Activated T-helper 1 cell treated with anti-CD3 and anti-CD28 coated beads, Interleukin-2, amount 50 U/mL, for 16 hours (primary cell): ENCODE data around the gene FBLN5.
"Not testable (repeated sequence)": the region's sequence is repeated elsewhere in the genome, so short reads cannot be mapped to it uniquely, and the experiment has no call there.

Experiments
- DNase-seq, 2 donors: peaks; one replicate each; pipeline ENCODE4 v3.0.0-alpha.2; 2020; ENCODE audit warnings: low read depth in 1 of 2, low spot score in 1 of 2

The FBLN5 gene

DNA sequence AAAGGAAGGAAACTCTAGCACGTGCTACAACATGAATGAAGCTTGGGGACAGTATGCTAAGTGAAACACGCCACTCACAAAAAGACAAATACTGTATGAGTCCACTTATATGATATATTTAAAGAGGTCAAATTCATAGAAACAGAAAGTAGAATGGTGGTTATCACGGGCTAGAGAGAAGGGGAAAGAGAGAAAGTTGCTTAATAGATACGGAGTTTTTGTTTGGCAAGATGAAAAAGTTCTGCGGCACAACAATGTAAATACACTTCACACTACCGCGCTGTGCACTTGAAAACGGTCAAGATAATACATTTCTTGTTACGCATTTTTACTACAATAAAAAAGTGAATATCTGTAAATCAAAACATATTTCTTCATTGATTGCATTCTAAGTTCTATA, 37.3 kb downstream of the FBLN5 start:
- DNase-seq: no peak

DNA sequence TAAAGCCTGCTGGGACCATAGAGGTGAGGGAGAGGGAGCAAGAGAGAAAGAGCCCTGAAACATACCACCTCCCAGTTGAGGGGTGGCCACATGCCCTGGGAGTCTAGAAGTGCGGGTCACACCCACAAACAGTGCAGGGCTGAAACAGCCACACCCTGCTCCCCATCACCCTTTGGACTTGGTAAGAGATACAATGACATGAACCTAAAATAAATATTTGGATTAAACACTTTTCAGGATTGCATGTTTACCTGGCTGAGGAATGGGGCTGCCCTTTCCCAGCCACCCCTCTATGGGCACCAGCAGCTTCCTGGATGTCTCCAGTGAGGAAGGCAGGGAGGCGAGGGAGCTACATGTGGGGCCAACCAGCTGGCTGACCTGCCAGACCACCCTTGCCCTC, 41.1 kb downstream of the FBLN5 start:
- DNase-seq: no peak

DNA sequence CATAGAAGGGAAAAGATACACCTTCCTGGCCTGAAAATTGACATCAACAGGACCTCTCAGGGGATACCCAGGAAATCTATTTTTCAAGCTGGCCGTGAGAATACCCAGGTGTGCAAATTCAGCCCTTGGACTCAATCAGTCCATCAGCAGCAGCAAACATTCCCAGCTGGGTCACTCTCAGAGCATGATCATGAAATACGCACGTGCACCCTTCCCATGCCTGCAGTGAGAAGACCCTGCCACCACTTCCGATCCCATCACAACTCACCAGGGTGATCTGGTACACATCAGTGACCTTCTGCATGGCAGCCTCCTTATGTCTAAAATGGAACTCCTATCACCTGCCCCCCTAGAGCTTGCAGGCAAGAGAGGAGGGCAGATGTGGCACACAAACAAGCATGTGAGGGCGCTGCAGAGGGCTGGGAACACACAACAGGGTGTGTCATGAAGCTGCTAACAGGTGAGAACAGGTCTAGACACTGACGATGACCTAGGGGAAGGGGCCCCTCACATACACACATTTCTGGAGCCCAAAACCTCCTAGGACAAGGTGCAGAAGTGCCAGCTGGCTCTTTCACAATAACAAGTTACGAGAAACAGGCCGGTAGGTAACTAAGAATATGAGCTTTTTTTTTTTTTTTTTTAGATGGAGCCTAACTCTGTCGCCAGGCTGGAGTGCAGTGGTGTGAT, 42.4 kb downstream of the FBLN5 start:
- no peak for DNase-seq

DNA sequence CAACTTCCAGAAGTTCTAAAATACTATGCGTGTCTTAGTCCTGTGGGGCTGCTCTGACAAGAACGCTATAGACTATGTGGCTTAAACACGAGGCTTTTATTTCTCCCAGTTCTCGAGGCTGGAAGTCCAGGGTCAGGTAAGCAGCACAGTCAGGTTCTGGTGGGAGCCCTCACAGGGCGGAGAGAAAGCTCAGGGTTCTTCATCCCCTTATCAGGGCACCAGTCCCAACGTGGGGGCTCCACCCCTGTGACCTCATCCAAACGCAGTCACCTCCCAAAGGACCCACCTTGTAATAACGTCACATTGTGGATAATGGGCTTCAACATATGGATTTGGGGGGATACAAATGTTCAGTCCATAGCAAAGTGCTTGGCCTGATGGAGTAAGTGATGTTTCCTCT, 43.0 kb downstream of the FBLN5 start:
- DNase-seq: no peak

DNA sequence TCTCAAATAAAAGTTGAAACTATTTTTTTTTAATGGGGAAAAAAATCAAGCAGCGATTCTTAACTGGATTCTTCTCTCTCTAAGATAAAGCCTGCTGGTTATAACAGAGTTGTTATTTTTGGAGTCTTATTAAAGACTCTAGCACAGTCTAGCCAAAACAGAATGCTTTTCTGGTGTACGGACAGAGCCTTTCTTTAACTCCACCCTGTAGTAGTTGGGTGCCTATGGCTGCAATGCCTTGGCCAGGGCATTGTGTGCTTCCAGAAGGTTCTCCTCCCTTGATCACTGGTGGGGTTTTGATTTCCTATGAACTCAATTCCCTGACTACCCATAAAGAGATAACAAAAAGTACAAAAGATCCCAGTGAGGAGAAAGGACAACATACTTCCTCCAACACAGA, 44.4 kb downstream of the FBLN5 start:
- no peak for DNase-seq

DNA sequence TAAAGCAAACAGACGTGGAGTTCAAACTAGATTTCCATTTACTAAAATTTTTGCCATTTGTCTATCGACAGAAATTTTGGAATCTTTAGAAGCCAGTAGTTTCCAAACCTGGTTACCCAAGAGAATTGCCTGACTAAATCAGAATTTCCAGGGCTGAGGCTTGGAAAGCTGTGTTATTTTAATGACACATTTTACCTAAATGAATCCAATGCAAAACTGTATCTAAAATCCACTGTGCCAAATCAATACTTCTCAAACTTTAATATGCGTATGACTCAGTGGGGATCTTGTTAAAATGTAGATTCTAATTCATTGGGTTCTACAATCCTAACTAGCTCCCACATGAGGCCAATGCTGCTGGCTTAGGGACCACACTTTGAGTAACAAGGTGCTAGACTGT, 45.2 kb downstream of the FBLN5 start:
- no peak for DNase-seq

DNA sequence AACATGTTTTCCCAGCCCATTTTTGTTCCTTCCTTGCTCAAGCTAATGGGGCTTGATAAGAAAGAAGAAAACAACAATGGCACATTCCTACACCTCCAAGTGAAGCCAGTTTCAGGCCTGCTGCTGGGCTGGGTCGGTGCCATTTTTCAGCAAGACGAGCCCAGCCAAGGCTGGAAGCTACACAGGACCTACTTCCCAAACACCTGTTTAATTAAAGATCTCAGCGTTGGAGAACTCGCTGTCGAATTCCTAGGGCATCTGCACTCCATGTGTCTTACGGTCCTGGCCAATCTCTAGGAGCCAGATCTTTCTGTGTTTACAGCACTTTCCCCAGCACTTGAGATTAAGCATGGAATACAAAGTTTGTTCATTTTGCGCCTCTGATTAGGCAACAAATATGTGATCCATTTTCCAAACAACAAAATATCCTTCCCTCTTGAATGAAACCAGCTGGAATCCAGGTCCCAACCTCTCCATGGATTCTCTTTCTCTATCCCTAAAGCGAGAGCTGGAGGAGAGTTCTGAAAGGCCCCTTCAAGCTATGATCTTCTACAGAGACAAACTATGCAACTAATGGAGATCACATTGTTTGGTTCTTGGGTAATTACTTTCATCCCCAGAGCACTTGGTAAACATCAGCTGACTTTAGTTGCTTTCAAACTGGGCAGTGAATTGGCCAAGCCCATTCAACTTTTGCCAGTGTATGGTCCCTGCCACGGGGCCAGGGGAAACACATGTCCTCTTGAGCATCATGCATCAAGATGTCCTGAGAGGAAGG, 45.9 kb downstream of the FBLN5 start:
- DNase-seq: no peak

DNA sequence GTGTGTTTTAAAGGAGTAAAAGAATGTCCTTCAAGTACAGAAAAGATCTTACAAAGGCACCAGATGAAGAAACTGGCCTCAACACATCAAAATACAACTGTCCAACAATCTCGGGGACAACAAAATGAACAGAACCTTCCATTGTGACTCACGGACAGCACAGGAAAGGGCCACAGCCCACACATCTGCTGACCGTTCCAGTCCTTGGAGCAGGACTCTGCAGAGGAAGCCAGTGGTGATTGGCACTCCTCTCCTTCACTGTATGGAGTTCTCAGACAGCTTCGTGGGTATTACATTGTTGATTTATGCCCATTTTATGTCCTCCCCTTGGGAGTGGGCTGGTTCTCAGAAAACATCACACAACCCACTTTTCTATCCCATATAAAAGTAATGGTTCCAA, 47.7 kb downstream of the FBLN5 start:
- no peak for DNase-seq

DNA sequence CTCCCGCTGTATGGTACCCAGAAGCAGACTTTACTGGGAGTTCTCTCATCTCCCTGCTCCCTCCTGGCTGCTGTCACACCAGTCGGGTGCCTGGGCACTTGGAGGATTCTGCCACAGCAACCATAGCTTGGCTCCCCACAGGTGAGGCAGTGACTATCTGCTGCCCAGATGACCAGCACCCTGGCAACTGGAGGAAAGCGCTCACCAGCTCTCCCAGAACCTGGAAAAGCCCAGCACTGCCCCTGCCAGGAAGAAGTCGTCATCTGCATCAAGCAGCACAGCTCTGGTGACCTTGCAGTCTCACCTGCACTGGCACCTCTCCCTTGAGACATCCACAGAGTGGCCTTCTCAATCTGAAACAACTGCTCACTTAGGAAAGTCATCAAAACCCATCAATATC, 48.3 kb downstream of the FBLN5 start:
- no peak for DNase-seq

DNA sequence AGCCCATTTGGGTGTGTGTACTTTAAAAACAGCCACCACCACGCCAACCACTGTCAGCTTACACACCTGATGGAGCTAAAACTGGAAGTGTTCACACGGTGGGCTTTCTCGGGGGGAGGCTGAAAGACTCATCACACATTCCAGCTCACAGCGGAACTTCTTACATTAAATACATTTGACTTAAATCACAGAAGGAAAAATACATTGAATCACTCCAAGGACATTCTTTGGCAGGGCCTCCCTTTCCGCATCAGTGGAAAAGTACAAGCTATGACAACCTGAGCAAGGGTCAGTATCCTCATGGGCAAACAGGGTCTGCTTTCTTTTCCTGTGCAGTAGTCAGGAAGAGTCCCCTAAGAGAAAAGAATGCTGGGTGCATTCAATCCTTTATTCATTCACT, 49.1 kb downstream of the FBLN5 start:
- no peak for DNase-seq

DNA sequence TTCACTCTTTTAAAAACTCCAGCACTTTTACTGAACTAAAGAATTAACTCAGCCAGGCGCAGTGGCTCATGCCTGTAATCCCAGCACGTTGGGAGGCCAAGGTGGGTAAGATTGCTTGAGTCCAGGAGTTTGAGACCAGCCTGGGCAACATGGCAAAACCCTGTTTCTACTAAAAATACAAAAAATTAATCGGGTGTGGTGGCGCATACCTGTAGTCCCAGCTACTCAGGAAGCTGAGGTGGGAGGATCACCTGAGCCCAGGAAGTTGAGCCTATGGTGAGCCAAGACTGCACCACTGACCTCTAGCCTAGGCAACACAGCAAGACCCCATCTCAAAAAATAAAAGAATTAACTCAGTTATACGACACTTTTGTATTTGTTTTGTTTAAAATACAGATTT, 49.8 kb downstream of the FBLN5 start:
- not testable (repeated sequence) for DNase-seq

DNA sequence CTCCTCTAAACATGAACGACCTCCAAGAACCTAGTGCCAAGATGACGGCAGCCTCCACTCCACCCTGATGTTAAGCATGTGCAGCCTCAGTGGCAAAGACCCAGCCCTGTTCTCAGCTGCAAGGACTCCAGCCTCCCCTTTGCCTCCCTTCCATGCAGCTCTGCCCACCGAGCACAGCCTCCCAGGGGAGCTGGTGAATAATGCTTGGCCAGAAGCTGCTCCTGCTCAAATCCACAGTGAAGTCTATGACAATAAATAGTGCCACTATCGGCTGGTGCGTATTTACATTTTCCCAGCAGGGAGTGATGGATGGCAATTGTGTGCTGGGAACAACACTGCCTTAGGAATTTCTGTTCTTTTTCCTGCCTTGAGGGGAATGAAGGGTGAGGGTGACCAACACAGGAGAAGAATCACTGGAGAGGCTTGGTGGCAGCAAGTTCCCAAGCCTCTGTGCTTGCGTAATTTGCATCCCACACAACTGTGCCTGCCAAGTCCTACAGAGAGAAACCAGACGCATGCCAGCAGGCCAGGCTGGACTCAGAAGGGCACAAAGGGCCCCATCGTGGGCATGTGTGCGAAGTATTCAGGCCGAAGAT, 50.3 kb downstream of the FBLN5 start:
- DNase-seq: no peak

DNA sequence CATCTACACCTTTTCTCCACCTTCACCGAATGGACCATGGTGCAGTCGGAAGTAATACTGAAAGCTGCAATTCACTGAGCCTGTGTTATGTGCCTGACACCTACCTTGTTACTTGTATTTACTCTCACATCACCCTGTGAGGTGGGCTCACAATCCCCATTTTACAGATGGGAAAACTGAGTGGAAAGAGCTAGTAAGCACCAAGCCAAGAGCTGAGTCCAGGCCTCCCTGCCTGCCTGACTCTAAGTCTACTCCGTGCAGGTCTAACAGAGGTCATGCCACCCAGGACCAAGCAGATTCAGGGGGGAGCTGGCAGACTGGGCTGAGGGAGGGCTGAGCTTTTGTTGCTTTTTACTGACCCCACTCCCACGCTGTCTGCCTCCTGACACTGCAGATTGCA, 51.1 kb downstream of the FBLN5 start:
- DNase-seq: no peak

DNA sequence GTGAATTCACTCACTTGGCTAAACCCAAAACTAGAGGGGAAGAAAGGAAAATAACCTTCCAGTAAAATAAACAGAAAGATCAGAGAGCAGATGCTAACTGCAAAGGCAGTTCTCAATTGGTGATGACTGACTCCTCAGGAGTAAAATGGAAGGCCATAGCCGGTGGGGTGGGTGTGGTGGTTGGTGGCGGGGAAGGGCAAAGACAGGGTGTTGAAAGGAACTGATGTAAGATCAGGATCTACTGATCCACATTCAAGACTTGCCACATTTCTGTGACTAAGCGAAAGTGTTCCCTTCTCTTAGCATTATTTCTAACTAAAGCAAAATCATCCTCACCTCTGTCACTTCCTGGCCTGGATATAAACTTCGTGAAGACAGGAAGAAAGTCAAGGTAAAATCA, 53.8 kb downstream of the FBLN5 start:
- DNase-seq: no peak

DNA sequence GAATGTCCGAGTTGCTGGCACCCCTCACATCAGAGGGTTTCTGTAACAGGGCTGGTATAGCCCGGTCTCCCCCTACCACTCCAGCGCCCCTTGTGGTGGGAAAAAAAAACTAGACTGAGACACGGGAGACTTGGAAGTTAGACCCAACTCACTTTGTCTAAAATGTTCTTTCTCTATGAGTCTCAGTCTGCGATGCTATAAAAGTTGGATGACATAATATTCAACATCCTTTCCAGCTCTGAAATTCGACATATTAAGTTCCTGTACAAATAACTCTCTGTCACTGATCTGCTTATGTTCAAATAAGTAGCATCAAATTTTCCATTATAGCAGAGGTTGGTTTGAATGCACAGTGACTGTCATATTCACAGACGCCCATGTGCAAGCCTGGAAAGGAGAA, 54.5 kb downstream of the FBLN5 start:
- DNase-seq: no peak

DNA sequence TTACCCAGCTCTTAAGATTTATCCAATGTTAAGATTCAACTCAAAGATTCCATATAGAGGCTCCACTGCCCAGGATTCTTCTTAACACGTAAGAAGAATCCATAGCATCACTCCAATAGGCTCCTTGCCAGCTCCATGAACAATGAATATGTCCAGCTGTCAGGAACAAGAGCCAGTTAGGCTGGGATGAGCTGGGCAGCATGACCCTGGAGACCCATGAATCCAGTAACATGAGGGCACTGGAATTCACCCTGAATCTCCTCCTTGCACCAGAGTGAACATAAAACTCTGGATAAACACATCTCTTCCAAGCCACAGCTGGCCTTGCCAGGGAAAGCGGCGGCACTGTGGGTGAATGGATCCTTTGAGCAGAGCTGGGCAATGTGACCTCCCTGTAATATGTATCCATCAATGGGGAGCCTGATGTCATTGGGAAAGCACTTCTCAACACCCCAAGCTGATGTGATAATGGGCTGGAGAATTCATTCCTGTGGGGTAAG, 55.7 kb downstream of the FBLN5 start:
- no peak for DNase-seq

DNA sequence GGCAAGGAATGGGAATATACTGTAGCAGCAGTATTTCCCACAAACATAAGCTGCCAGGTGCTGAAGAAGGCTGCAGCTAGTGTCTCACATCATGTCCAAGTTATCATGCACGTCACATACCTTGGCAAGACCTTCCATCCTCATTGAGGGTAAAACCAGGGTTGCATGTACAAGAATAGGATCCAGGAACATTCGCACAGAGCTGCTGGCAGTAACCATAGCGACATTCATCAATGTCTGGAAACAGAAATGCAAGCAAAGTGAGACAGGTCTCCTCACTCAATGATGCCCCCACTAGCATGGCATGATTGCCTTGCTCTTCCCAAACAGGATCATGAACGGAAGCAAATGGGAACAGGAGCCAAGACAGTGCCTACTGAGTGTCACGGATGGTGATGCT, 56.4 kb downstream of the FBLN5 start:
- no peak for DNase-seq

DNA sequence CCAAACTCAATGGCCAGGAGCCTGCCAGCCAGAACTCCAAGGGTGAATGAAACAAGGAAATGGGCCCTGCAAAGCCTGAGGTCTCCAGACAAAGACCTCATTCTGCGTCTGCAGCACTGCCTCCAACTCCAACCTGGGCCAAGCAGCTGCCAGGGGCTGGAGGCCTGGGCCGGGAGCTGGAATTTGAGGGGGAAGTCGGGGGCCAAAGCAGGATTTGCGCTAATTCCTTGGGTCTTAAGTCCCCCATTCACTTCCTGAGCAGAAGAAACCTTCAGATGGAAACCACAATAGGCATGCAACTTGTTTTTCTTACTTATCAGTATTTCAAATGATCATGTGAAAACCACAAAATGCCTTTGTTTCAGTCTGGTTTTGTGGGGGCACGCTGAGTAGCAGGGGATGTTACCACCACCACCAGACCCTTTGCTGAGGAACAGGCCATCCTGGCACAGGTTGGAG, 57.2 kb downstream of the FBLN5 start:
- no peak for DNase-seq

DNA sequence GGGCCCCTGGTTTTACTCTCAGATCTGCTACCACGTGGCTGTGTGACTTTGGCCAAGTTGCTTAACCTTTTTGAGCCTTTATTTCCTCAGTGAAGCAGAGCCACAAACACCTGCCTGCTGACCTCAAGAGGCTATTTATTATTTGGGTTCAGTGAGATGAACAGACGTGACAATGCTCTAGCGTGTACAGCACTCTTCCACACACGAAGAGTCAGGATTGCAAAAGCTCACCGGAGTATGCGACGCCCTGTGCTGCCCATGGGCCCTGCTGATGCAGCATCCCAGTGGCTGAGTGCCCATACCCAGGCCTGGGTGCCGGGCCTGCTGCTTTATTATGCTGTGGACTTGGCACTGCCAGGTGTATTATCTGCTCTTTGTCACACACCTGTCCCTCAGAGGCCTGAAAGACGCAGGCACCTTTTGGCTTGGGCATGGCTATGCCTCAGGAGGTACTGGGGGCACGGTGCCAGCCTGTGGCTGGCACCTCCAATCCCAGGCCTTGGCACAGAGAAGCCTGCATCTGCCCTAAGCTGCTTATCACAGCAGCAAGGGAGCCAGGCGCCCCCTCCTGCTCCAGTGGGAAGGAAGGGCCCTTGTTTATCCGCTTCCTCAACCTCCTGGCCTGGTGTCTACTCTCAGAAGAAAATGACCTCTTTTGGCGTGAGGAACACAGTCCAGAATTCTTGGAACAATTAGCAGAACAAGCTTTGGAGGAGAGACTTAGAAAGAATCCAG, 57.9 kb downstream of the FBLN5 start:
- no peak for DNase-seq

DNA sequence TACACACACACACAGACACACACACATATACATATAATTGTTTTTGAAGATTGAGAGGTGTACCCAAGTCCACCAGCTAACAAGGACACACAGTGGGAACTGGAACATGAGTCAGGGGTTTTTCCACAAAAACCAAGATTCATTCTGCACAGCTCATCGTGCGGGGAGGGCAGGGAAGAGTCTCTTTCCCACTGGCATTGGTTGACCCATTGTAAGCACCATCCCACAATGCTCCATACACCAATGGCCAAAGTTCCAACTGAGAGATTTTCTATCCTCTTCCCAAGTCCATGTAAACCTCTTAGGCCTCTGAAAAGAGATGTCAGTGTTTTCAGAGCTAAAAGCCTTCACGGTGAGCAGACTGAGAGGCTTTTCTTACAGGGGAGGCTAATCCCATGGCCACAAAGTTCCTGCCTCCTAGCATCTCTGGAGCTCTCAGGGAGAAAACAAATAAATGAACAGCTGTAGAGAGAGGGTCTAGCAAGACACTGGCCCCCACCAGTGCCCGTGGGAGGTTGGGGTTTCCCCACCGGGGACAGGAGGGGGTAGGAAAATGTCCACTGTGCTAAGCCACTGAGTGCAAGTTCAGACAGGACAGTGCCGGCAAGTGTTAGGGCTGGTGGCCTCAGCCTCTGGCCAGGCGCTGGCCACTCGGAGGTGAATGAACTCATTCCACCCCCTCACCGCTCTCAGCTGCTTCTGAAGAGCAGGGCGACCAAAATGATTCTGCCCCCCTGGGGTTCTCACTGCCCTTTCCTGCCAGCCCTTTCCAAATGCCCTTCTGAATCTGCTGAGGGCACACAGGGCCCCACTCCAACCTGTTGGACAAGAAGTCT, 58.6 kb downstream of the FBLN5 start:
- DNase-seq: no peak

DNA sequence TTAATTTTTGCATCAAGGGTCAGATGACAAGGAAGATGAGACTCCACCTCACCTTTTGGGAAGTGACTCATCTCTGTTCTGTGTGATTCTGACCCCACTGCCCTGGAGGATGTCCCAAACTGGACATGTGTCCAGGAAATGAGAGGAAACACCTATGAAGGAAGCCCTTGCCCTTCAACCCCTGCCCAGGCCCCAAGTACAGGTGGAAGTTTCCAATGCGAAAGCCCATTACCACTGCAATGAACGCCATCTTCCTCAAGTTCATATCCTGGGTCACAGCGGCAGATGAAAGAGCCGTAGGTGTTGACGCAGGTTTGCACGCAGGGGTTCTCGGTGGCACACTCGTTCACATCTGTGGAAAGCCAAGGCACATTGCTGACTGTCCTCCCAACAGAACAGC, 60.5 kb downstream of the FBLN5 start:
- DNase-seq: no peak
